Stimulated activated naive B cell treated with anti-CD40 and anti-IgM and Interleukin-4, amounts not matched to agents 10 μg/mL and 1 μg/mL and 100 μg/mL, for 72 hours (primary cell): ENCODE results near the gene LSR.
A peak's percentile ranks its signal among the peaks of the same experiment; 100 is the strongest.

Experiments
- ATAC-seq, 2 donors: fragments of 150-1000 bp; cut with Tn5 transposase; replicated peaks; 2 replicates each; pipeline ENCODE4 v1.10.0; 2021; ENCODE audit warnings: moderate library complexity in 1 of 2
- DNase-seq: peaks from one replicate; pipeline ENCODE4 v3.0.0; 2021
- H3K27ac Mint-ChIP-seq: one replicate; pipeline ENCODE4 v1.8.0; 2022; ENCODE audit warnings: mild to moderate bottlenecking, mixed read lengths
- H3K27me3 Mint-ChIP-seq, 2 donors: one replicate each; pipeline ENCODE4 v1.8.0; 2022; ENCODE audit warnings: mixed read lengths in 2 of 2
- H3K36me3 Mint-ChIP-seq, 2 donors: one replicate each; pipeline ENCODE4 v1.8.0; 2022; ENCODE audit warnings: mixed read lengths in 2 of 2, mild to moderate bottlenecking in 1 of 2
- H3K4me1 Mint-ChIP-seq, 2 donors: one replicate each; pipeline ENCODE4 v1.8.0; 2022; ENCODE audit warnings: mixed read lengths in 2 of 2, mild to moderate bottlenecking in 1 of 2
- H3K4me3 Mint-ChIP-seq, 2 donors: one replicate each; pipeline ENCODE4 v1.8.0; 2022; ENCODE audit warnings: mild to moderate bottlenecking in 2 of 2, mixed read lengths in 2 of 2, moderate library complexity in 1 of 2
- H3K9me3 Mint-ChIP-seq, 2 donors: one replicate each; pipeline ENCODE4 v1.8.0; 2022; ENCODE audit warnings: mixed read lengths in 2 of 2, mild to moderate bottlenecking in 1 of 2

Gene LSR

DNA sequence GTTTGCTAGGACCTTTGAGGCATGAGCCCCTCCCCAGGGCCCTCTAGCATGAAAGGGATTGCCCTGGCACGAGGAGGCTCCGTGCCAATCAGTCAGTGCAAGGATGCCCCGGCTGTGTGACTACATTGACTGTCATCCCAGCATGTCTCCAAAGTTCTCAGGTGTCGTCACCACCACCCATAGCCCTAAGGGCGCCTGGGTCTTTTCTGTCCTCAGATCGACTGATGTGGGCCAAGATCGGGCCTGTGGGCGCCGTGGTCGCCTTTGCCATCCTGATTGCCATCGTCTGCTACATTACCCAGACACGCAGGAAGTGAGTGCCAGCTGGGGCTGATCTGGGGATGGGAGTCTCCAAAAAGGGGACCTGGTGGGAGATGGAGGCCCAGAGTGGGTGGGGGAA lies 61.5 kb downstream of the LSR start:
- Mint-ChIP-seq H3K4me3 (no peak overlapping the region), H3K4me1 (peaks cover 50 to 81% of the 10 kb centered on the region in 2 donors), H3K27me3 (no peaks in the 10 kb centered on the region), H3K9me3 (no peaks in the 10 kb centered on the region), H3K36me3 (no peaks in the 10 kb centered on the region), H3K27ac (peak overlapping the region; percentile 71)
- no peak for DNase-seq
- ATAC-seq, result no peak

DNA sequence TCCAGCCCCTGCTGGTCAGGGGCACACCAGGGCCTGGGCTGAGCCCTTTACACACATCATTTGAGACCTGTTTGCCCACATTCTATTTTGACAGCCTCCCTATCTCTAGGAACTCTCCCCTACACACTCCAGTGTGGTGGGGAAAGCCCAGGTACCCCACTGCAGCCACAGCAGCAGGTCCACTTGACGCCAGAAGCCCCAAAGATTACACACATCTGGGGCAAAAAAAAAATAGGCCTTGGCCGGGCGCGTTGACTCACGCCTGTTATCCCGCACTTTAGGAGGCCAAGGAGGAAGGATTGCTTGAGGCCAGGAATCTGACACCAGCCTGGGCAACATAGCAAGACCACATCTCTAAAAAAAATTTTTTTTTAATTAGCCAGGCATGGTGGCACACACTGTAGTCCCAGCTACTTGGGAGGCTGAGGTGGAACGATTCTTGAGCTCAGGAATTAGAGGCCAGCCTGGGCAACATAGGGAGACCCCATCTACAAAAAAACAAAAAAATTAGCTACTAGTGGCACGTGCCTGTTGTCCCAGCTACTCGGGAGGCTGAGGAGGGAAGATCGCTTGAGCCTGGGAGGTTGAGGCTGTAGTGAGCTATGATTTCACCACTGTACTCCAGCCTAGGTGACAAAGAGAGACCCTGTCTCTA lies 62.1 kb downstream of the LSR start:
- ATAC-seq, result no peak
- Mint-ChIP-seq H3K36me3 (no peaks in the 10 kb centered on the region), H3K9me3 (no peaks in the 10 kb centered on the region), H3K4me3 (no peak overlapping the region), H3K27ac (peak overlapping the region; percentile 57), H3K27me3 (no peaks in the 10 kb centered on the region), H3K4me1 (peaks cover 51 to 79% of the 10 kb centered on the region in 2 donors)
- DNase-seq, result no peak

DNA sequence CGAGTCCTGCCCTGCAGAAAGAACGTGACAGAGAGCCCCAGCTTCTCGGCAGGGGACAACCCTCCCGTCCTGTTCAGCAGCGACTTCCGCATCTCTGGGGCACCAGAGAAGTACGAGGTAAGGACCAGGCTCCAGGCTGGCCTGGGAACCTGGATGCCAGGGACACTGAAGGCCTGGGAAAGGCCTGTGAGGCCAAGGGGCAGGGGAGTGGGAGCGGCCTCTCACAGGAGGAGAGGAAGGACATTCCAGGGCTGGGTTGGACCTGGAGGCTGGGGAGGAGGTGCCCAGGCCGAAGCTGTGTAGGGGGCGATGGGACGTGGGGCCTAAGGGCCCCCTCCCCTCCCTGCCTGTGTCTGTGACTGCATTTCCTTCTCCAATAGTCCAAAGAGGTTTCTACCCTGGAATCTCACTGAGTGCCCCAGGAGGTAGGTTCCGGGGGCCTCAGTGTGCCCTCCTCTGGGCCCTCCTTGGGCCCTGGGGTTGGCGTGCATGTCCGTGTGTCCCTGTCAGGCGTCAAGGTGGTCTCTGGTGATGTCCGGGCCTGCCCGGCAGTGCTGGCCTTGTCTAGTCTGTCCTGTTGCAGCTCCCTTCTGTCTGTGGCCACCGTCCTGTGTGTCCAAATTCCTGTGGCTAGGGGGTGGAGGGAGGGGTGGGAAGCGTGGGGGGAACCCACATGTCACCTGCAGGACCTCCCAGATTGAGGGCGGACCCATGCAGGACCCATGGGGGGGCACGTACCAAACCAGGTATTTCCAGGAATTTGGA lies 63.3 kb downstream of the LSR start:
- no peaks in the 10 kb centered on the region for H3K9me3 Mint-ChIP-seq
- H3K27ac Mint-ChIP-seq, result peak overlapping the region; percentile 82
- H3K4me1 Mint-ChIP-seq, result peaks cover 51 to 80% of the 10 kb centered on the region in 2 donors
- H3K27me3 Mint-ChIP-seq, result no peaks in the 10 kb centered on the region
- DNase-seq (no peak), ATAC-seq (no peak)
- H3K4me3 Mint-ChIP-seq, result no peak overlapping the region
- H3K36me3 Mint-ChIP-seq, result no peaks in the 10 kb centered on the region

DNA sequence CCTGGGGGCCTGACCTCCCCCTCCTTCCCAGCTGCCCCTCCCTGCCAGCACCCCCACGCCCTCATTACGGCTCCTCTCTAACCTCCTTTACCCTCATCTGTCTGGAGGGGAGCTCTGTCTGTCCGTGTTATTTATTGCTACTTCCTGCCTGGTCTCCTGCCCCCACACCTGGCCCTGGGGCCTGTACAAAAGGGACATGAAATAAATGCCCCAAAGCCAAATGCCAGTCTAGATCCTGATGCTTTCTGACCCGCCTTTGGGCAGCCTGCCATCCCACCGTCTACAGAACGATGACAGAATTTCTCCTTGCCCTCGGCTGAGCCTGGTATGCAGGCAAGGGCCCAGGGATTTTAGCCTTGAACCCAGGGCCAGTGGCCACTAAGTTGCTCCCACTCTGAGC lies 64.8 kb downstream of the LSR start:
- Mint-ChIP-seq H3K36me3 (no peaks in the 10 kb centered on the region), H3K4me3 (no peak overlapping the region), H3K4me1 (peaks cover 51 to 80% of the 10 kb centered on the region in 2 donors), H3K27ac (peak overlapping the region; percentile 85), H3K27me3 (no peaks in the 10 kb centered on the region), H3K9me3 (no peaks in the 10 kb centered on the region)
- DNase-seq (no peak), ATAC-seq (no peak)

DNA sequence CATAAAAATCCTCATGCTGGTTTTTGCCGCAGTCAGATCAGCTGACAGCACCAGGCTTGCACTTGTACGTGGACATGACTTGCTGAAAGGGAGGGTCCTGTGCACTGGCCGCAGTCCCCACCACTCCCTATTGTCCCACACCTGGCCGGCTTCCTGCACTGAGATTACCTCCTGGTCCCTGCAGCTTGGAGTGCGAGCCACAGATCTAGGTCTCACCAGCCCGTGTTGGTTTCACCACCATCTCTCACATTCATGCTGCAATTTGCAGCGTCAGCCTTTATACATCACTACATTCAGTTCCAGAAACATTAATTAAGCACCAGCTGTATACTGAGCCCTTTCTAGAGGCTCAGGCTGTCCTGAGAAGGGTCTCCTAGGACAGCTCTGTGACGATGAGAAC lies 65.2 kb downstream of the LSR start:
- Mint-ChIP-seq H3K27me3 (no peaks in the 10 kb centered on the region), H3K27ac (no peak overlapping the region), H3K4me1 (peaks cover 51 to 80% of the 10 kb centered on the region in 2 donors), H3K9me3 (no peaks in the 10 kb centered on the region), H3K36me3 (no peaks in the 10 kb centered on the region), H3K4me3 (no peak overlapping the region)
- no peak for ATAC-seq
- no peak for DNase-seq

DNA sequence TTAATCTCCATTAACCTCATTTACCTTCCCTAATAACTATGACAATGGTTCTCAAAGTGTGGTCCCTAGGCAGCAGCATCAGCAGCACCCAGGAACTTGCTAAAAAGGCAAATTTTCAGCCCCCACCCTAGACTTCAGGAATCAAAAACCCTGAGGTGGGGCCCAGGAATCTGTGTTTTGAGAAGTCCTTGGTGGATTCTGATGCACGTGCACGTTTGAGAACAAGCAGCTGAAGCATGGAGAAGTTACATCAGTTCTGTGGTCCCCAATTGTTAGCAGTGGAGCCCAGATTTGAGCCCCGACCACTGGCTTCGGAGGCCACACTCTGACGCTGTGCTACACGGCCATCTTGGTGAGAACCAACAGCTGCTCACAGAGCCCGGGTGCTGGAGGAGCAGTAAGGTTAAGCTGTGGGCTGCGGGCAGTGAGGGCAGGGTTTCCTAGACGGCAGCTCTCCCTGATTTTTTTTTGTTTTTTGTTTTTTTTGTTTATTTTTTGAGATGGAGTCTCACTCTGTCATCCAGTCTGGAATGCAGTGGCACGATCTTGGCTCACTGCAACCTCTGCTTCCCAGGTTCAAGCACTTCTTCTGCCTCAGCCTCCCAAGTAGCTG lies 66.2 kb downstream of the LSR start:
- H3K9me3 Mint-ChIP-seq, result no peaks in the 10 kb centered on the region
- H3K4me3 Mint-ChIP-seq, result no peak overlapping the region
- DNase-seq, result no peak
- ATAC-seq, result no peak
- no peaks in the 10 kb centered on the region for H3K27me3 Mint-ChIP-seq
- peaks cover 48 to 83% of the 10 kb centered on the region in 2 donors for H3K4me1 Mint-ChIP-seq
- peak overlapping the region; percentile 47 for H3K27ac Mint-ChIP-seq
- H3K36me3 Mint-ChIP-seq, result no peaks in the 10 kb centered on the region

DNA sequence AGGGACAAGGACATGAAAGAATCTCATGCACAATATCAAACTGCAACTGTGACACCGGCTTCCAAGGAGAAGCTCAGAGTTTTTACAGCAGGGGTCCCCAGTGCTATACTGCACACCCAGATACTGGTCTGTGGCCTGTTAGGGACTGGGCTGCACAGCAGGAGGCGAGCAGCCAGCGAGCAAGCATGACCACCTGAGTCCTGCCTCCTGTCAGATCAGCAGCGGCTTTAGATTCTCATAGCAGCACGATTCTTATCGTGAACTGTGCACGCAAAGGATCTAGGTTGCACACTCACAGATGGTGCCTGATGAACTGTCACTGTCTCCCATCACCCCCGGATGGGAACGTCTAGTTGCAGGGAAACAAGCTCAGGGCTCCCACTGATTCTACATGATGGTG lies 67.1 kb downstream of the LSR start:
- Mint-ChIP-seq H3K9me3 (no peaks in the 10 kb centered on the region), H3K27me3 (no peaks in the 10 kb centered on the region), H3K36me3 (no peaks in the 10 kb centered on the region), H3K4me3 (no peak overlapping the region), H3K27ac (no peak overlapping the region), H3K4me1 (peaks cover 51 to 85% of the 10 kb centered on the region in 2 donors)
- DNase-seq (no peak), ATAC-seq (no peak)

DNA sequence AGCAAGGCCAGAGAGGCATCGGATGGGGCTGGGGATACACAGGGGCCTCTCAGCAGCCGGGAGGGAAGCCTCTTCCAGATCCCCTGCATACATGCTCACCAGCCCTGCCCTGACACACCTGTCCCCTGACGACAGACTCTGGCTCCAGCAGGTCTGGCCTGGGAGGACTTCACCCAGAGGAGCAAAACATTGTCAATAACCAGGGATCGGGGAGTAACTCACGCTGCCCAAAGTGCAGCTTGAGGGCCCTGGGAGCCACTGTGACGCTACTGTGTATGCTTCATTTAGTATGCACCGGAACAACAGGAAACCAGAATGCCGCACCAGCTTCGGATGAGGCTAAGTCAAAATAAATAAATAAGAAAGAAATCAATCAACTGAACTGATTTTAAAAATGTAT lies 67.8 kb downstream of the LSR start:
- Mint-ChIP-seq H3K9me3 (no peaks in the 10 kb centered on the region), H3K4me3 (no peak overlapping the region), H3K27ac (no peak overlapping the region), H3K27me3 (no peaks in the 10 kb centered on the region), H3K36me3 (no peaks in the 10 kb centered on the region), H3K4me1 (peaks cover 53 to 85% of the 10 kb centered on the region in 2 donors)
- DNase-seq (no peak), ATAC-seq (no peak)
